Heart right ventricle (tissue), 16 donors: ENCODE results near the gene TTLL11. TPM values are rescaled to one million over a fixed set of nuclear protein-coding genes. Genes with fewer than 3 reads are reported as not detected.
"Not testable (repeated sequence)": the region's sequence is repeated elsewhere in the genome, so short reads cannot be mapped to it uniquely, and the experiment has no call there.

Experiments
- ATAC-seq, 8 donors: fragments of 200-7000 bp; cut with Tn5 transposase; one replicate each; pipeline ENCODE4 v1.9.1; 2020; ENCODE audit warnings: mild to moderate bottlenecking in 8 of 8, moderate library complexity in 8 of 8, moderate number of reproducible peaks in 1 of 8
- DNase-seq, 2 donors: peaks; one replicate each; pipeline ENCODE4 v3.0.0-alpha.2; 2020
- H3K27ac ChIP-seq, 10 donors: fragments of 200-600 bp; sonication (generic) in 2 of 10; one replicate each; pipeline versions ENCODE4 v1.5.0 to v1.8.0; 2020 to 2022; ENCODE audit warnings: mild to moderate bottlenecking in 3 of 10
- H3K27me3 ChIP-seq, 7 donors: fragments of 200-600 bp; one replicate each; pipeline ENCODE4 v1.8.0; 2021 to 2022; ENCODE audit warnings: mild to moderate bottlenecking in 2 of 7
- H3K36me3 ChIP-seq, 9 donors: fragments of 200-600 bp; sonication (generic) in 1 of 9; one replicate each; pipeline versions ENCODE4 v1.5.0 to v1.8.0; 2020 to 2022; ENCODE audit warnings: mild to moderate bottlenecking in 2 of 9
- H3K4me1 ChIP-seq, 9 donors: fragments of 200-600 bp; sonication (generic) in 1 of 9; one replicate each; pipeline versions ENCODE4 v1.5.0 to v1.8.0; 2020 to 2022; ENCODE audit warnings: mild to moderate bottlenecking in 4 of 9
- H3K4me3 ChIP-seq, 10 donors: fragments of 200-600 bp; sonication (generic) in 2 of 10; one replicate each; pipeline versions ENCODE4 v1.5.0 to v1.8.0; 2020 to 2022; ENCODE audit warnings: mild to moderate bottlenecking in 7 of 10, moderate library complexity in 2 of 10
- H3K9me3 ChIP-seq, 11 donors: fragments of 200-600 bp in 10 of 11; sonication (generic) in 2 of 11; one replicate each; pipeline versions ENCODE4 v1.5.0 to v1.8.0; 2013 to 2022; ENCODE audit warnings: mild to moderate bottlenecking in 2 of 11, control low read depth in 1 of 11, moderate library complexity in 1 of 11
- CTCF ChIP-seq, 9 donors: fragments of 200-600 bp; sonication (generic) in 2 of 9; IDR thresholded peaks; one replicate each; pipeline versions ENCODE4 v1.5.0 to v1.8.0; 2021 to 2022; ENCODE audit warnings: antibody characterized with exemption in 9 of 9, mild to moderate bottlenecking in 5 of 9, moderate library complexity in 1 of 9
- WGBS, 2 donors: extraction: QIAGEN DNeasy Blood & Tissue Kit; methylation state at CpG; one replicate each; pipeline ENCODE4 v1.1.7; 2013; ENCODE audit warnings: inconsistent platforms in 1 of 2; 5-methylcytosine and 5-hydroxymethylcytosine counted together
- intact Hi-C, 10 donors: fragments of 100-400 bp; cut with DNase I; formaldehyde crosslinking; loops; one replicate each; pipeline versions ENCODE4 v1.11.1 to v1.14.2; 2022
- polyA plus RNA-seq, 2 donors: library from polyadenylated mRNA; stranded (reverse); fragments of 200-250 nt; gene quantifications; one replicate each; pipeline ENCODE4 v1.2.3, GENCODE V29; 2013
- total RNA-seq, 10 donors: library from RNA; stranded (reverse); fragmentation: NEBNext Ultra II Directional in 3 of 10; extraction: Animal tissue kit (Norgen Biotek cat#: 25700) in 3 of 10; gene quantifications; one replicate each; pipeline versions ENCODE4 v1.2.1 to v1.2.4, GENCODE V29; 2021 to 2023
- donor health status: Arrhythmogenic right ventricular cardiomyopathy.
- donor health status: ischemic (EF 13 %, LVEDD 7.1; RV severe dilation, severe dysfunction).
- donor health status: healthy with polysubstance abuse.
- donor health status: DM: no; HTN: yes; CAD: no.
- donor health status: DM: no; HTN: no; CAD: no.
- donor health status: ischemic (EF 25% LVEDD 6.9; RV normal size, moderate dysfunction).
- donor health status: ischemic (EF 25% LVEDD 5.7; RV mildly dilated, moderate dysfunction).
- donor health status: healthy.
- donor health status: DM: yes; HTN: yes; CAD: no.
- donor health status: Ischemic cardiomyopathy.
- donor health status: ischemic (EF 35%, LVEDD 5.7; RV mildly dilated, moderate dysfunction).
- donor health status: nonischemic (EF 11% LVEDD 7.7; RV severe dilation, severe dysfunction).
- donor health status: DM: yes; HTN: yes; CAD: no.
- donor health status: PGD.
- donor health status: ischemic (EF 29% LVEDD 5.4; RV normal size, mild dysfunction).
- donor health status: nonischemic (EF 23%, LVEDD 6.1; RV moderate dilation, normal function).

The TTLL11 gene
- total and polyA plus RNA-seq, 12 donors: 2.6 to 8.7 (median 5.8) TPM

GRCh38 chr9:121800376-121800775 lies 292.7 kb downstream of the TTLL11 start:
- intact Hi-C loops: no loop called here
- Histone ChIP-seq H3K27me3 (peaks cover 0 to 5% (median 0%) of the 10 kb centered on the region in 7 donors), H3K4me1 (no peaks in the 10 kb centered on the region), H3K9me3 (peaks cover 0 to 14% (median 2%) of the 10 kb centered on the region in 11 donors), H3K4me3 (no peak overlapping the region), H3K27ac (no peak overlapping the region), H3K36me3 (no peaks in the 10 kb centered on the region)
- 94% methylated on average over 10 of the region's 10 CpGs for WGBS, 2 donors
- ATAC-seq: no peak
- DNase-seq: no peak
- no peak for TF ChIP-seq CTCF (IDR thresholded peaks at IDR 0.05)

GRCh38 chr9:121798941-121799340 lies 294.2 kb downstream of the TTLL11 start:
- intact Hi-C loops: loop anchor here in 1 of 10 donors (5.0 kb wide), 1 partner anchor 38 kb away; no protein-coding TSS in a partner anchor
- DNase-seq (no peak), ATAC-seq (no peak)
- Histone ChIP-seq H3K27ac (no peak overlapping the region), H3K27me3 (peaks cover 0 to 5% (median 0%) of the 10 kb centered on the region in 7 donors), H3K9me3 (peaks cover 0 to under 1% (median 0%) of the 10 kb centered on the region in 11 donors), H3K4me1 (no peaks in the 10 kb centered on the region), H3K4me3 (no peak overlapping the region), H3K36me3 (no peaks in the 10 kb centered on the region)
- 71 to 76% methylated on average over 5 of the region's 5 CpGs for WGBS, 2 donors
- no peak for TF ChIP-seq CTCF (IDR thresholded peaks at IDR 0.05)

- peaks cover 0 to 5% (median 0%) of the 10 kb centered on the region in 7 donors for H3K27me3 ChIP-seq
- DNase-seq (no peak), ATAC-seq (no peak)
- no peaks in the 10 kb centered on the region for H3K4me1 ChIP-seq
- 96% methylated on average over 2 of the region's 2 CpGs for WGBS, 2 donors
- TF ChIP-seq CTCF (IDR thresholded peaks at IDR 0.05): no peak
- intact Hi-C loops: loop anchor here in 1 of 10 donors (5.0 kb wide), 1 partner anchor 40 kb away; no protein-coding TSS in a partner anchor
- no peaks in the 10 kb centered on the region for H3K9me3 ChIP-seq
- no peak overlapping the region for H3K27ac ChIP-seq
- no peak overlapping the region for H3K4me3 ChIP-seq
- no peaks in the 10 kb centered on the region for H3K36me3 ChIP-seq
Measured at GRCh38 chr9:121797081-121797480, 296.0 kb downstream of the TTLL11 start.

- ATAC-seq, intact Hi-C loops: not testable (repeated sequence)
- WGBS, 2 donors: 76 to 82% methylated on average over 6 of the region's 6 CpGs
Measured at GRCh38 chr9:121794334-121794733, 298.8 kb downstream of the TTLL11 start.

GRCh38 chr9:121792476-121792875 lies 300.6 kb downstream of the TTLL11 start:
- DNase-seq, ATAC-seq, H3K27ac ChIP-seq, H3K4me3 ChIP-seq, H3K4me1 ChIP-seq, H3K36me3 ChIP-seq, H3K9me3 ChIP-seq, H3K27me3 ChIP-seq, intact Hi-C loops: not testable (repeated sequence)
- WGBS, 2 donors: 87 to 88% methylated on average over 10 of the region's 10 CpGs

More at GRCh38 chr9:121794334-121794733, 298.8 kb downstream of the TTLL11 start:
- not testable (repeated sequence) for DNase-seq, H3K36me3 ChIP-seq, H3K9me3 ChIP-seq, H3K4me1 ChIP-seq, H3K4me3 ChIP-seq, H3K27ac ChIP-seq, H3K27me3 ChIP-seq
